Astrocyte (in vitro differentiated cells and primary cell): ENCODE measurements around the gene TEX2.

ENCODE experiments used
- EZH2 ChIP-seq: IDR thresholded peaks from 2 replicates; pipeline ENCODE4 v1.6.1; 2012; ENCODE audit warnings: mild to moderate bottlenecking, low read length, inconsistent platforms; ENCODE audit not compliant: insufficient read depth
- TF ChIP-seq, protein P1 (sequence below): IDR thresholded peaks from 2 replicates; pipeline ENCODE4 v1.5.1; 2011; ENCODE audit warnings: low read depth, mild to moderate bottlenecking, inconsistent platforms, low read length, moderate library complexity; ENCODE audit not compliant: insufficient read depth

DNA sequence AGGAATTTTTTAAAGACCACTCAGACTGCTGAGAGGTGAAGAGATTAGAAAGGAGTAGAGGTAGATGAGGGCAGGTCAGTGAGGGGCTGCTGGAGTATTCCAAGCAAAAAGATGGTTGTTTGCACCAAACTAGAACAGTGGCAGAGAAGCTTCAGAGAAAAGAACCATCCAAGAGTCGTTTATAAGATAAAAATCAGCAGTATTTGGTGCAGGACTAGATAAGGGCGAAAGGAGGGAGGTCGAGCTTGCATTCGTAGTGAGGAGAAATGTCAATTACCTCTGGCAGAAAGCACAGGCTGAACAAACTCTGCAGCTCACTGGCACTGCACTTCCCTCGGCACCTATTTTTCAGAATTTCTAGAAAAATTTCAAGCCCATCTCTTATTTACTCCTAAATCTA is 9.6 kb downstream of the TEX2 start:
- TF ChIP-seq, protein P1, sequence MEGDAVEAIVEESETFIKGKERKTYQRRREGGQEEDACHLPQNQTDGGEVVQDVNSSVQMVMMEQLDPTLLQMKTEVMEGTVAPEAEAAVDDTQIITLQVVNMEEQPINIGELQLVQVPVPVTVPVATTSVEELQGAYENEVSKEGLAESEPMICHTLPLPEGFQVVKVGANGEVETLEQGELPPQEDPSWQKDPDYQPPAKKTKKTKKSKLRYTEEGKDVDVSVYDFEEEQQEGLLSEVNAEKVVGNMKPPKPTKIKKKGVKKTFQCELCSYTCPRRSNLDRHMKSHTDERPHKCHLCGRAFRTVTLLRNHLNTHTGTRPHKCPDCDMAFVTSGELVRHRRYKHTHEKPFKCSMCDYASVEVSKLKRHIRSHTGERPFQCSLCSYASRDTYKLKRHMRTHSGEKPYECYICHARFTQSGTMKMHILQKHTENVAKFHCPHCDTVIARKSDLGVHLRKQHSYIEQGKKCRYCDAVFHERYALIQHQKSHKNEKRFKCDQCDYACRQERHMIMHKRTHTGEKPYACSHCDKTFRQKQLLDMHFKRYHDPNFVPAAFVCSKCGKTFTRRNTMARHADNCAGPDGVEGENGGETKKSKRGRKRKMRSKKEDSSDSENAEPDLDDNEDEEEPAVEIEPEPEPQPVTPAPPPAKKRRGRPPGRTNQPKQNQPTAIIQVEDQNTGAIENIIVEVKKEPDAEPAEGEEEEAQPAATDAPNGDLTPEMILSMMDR, result no peak
- TF ChIP-seq EZH2, result no peak
